G401.6 (cell line): Measurements from ENCODE around the gene TLCD3A.
A peak's percentile ranks its signal among the peaks of the same experiment; 100 is the strongest.
"Not testable (repeated sequence)": the region's sequence is repeated elsewhere in the genome, so short reads cannot be mapped to it uniquely, and the experiment has no call there.

Experiments used
- FAIRE-seq: peaks from 2 replicates; lab custom pipeline; 2012; peaks lifted over from hg19 to GRCh38; lab: Jason Lieb, UNC

TLCD3A gene

GRCh38 chr17:750431-751037, 18.1 kb downstream of the TLCD3A start:
- no peak for FAIRE-seq

DNA sequence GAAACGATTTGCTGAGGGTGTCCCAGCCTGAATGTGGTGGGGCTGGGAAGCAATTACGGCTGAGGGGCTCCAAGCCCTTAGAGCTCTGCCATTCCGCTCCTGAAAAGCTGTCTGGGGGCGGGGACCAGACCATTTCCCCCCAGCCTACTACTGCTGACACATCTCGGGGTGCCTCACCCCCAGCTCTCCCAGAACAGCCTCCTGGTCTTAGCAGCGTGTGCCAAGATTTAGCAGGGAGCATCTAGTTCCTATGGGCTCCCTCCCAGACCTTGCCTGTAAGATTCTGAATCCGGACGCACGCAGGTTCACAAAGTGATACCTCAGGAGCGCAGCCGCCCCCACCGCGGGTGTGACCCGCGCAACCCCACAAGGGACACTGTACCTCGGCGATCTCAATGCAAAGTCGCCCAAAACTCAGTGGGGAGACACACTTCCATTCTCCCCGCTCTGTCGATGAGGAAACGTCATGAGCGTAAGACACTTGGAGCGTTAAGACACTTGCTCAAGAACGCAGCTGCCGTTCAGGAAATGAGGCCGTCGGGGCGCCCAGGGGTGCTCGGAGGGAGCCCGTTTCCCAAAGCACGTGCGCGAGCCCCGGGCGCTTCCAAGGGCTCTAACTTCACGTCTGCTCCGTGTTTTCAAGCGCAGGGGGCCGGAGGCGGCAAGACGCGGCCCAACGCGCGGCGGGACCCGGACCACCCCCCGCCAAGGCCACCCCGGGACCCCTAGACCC, 19.0 kb downstream of the TLCD3A start:
- FAIRE-seq: no peak

DNA sequence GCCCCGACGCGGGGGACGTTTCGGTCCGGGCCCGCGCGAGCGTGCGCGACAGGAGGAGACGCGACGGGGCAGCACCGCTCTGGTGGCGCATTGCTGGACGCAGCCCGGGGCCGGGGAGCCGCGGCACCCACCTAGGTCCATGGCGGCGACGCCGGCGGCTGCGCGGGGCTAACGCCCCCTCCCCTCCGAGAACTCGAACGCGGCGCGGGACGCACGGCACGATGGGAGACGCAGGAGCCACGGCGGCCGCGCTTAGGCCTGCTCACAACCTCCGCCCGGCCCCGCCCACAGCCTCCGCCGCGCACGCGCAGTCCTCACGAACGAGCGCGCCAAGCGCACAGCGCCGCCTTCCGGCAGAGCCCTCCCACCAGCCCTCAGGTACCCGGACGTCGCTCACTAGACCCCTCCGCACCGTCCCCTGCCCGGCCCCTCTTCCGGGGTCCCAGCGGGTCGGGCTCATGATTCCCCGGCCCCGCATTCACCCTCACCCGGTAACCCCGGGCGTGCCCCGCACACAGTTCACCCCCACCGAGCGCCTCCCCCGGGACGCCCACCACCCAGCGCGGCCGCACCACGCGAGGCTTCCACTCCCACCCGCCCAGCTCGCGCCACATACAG, 19.7 kb downstream of the TLCD3A start, which contains the start of gene GEMIN4:
Gene GEMIN4, minus strand, starts transcription at position 263 of the 618 bp plus-strand sequence. Its CDS starts 122 bp downstream, at position 141.
- FAIRE-seq: no peak

DNA sequence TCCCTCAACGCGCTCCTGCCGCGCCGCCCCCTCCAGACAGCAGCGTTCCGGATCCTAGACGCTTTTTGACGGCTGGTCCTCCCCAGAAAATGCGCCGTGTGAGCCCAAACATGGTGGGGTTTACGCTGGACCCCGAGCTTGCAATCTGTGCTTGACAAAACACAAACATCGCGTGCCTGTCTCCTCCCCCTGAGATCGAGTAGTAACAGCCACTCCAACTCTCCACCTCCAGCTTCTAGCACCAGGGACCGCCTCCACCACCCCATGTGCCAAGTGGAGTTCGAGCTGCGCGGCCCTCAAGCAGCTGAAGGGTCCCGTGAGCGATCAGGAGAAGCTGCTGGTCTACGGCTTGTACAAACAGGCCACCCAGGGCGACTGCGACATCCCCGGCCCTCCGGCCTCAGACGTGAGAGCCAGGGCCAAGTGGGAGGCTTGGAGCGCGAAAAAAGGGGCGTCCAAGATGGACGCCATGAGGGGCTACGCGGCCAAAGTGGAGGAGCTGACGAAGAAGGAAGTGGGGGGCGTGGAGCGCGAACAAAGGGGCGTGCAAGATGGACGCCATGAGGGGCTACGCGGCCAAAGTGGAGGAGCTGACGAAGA, 20.3 kb downstream of the TLCD3A start:
- FAIRE-seq: no peak

DNA sequence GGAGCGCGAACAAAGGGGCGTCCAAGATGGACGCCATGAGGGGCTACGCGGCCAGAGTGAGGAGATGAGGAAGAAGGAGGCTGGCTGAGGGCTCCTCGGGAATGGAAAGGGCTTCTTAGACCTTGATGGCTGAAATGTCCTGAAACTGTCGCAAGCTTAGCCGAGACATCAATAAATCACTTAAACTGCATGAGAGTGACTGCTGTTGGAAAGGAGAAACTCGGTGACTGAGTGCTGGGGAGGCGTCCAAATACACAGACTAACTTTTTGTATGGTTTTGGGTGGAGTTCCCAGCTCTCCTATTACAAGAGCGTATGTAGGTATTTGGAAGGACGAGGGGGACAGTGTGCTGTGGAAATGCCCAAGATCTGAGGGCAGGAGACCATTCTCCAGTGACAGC, 21.0 kb downstream of the TLCD3A start:
- FAIRE-seq: no peak

DNA sequence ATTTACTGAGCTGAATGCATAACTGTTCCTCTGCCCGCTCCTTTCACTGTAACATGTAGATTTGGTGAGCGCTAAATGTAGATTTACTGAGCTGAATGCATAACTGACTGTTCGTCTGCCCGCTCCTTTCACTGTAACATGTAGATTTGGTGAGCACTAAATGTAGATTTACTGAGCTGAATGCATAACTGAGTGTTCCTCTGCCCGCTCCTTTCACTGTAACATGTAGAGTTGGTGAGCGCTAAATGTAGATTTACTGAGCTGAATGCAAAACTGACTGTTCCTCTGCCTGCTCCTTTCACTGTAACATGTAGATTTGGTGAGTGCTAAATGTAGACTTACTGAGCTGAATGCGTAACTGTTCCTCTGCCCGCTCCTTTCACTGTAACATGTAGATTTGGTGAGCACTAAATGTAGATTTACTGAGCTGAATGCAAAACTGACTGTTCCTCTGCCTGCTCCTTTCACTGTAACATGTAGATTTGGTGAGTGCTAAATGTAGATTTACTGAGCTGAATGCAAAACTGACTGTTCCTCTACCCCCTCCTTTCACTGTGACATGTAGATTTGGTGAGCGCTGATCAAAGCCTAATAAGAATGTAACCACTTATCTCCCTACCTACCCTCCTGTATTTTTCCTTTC, 23.0 kb downstream of the TLCD3A start:
- FAIRE-seq: not testable (repeated sequence)

GRCh38 chr17:756010-756567, 23.7 kb downstream of the TLCD3A start:
- not testable (repeated sequence) for FAIRE-seq

DNA sequence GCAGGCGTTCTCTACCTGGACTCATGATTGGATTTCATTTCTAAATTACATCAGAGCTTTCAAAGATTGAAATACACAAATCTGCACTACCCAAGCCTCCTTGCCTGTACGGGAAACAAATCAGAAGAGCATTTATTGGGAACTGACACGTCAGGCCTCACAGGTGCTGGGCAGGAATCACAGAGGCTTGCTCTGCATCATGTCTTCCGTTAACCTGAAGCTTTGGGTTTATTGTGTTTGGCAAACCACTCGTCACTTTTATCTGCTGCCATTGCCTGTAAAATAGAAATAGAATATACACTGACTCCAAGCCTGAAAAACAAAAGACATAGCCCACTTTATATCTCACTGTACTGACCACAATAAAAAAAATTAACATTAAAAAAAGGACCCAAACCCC, 27.6 kb downstream of the TLCD3A start:
- no peak for FAIRE-seq

- no peak for FAIRE-seq
These were observed 28.0 kb downstream of the TLCD3A start for GRCh38 chr17:760371-760770.

DNA sequence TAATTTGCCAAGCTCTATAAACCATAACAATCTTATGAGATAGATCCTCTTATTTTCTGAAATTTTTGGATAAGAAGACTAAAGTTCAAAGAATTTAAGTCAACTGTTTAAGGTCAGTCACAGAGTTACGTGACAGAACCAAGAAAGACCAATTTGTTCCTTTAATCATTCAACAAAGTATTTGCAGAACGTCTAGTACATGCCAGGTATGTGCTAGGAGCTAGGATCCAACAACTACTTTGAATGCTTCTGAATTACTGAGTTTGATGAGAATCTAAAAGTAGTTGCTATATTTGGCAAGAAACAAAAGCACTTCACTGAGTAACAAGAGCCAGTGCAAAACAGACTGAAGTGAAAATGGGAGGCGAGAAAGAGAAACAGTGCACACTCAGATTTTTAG, 34.7 kb downstream of the TLCD3A start:
- FAIRE-seq: no peak

GRCh38 chr17:773016-773415, 40.6 kb downstream of the TLCD3A start:
- no peak for FAIRE-seq

DNA sequence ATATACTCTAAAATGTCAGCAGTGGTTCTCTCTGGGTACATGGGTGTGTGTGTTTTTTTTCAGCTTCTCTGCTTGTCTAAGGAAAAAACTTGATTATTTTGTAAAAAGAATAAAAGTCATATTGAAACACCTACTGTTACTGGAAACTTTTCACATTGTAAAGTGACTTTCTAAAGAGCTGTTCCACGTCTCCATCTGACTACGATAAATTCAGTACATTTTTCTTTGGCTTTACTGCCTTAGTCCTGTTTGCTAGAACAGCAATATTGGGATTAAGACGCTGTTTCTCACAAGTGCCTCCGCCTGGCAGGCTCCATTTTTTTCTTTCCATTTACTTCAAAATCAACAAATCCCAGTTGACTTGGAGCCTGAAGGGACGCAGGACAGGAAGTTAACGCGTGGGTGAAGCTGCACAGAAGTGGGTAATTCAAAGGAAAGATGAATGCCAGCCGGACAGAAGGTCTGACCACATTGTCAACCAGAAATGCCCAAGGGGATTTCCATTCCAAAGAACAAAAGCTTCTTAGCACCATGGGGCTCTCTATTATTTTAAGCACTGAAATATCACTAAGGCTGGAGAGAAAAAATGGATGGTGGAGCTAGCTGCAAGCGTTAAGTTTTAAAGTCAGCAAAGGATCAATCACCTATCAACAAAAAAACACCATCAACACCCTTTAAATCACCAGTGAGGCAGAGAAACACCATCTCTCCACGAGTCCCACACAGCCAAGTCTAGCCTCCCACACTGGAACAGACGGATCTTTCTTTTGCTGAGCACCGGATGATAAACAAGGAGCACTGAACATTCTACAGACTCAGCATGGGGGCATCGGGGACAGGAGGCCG, 41.3 kb downstream of the TLCD3A start:
- FAIRE-seq: no peak

DNA sequence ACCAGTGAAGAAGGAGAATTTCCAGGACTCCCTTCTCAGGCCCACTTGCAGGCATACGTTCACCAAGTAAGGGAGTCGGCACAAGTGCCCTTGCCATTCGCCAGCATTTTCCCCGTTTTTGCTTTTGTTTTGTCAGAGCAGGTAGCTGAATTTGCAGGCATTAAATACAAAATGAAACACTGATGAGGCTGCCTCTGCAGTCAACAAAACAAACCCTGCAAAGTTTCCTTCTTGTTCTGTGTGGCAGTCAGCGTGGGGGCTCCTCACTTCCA, 41.9 kb downstream of the TLCD3A start:
- FAIRE-seq: no peak

DNA sequence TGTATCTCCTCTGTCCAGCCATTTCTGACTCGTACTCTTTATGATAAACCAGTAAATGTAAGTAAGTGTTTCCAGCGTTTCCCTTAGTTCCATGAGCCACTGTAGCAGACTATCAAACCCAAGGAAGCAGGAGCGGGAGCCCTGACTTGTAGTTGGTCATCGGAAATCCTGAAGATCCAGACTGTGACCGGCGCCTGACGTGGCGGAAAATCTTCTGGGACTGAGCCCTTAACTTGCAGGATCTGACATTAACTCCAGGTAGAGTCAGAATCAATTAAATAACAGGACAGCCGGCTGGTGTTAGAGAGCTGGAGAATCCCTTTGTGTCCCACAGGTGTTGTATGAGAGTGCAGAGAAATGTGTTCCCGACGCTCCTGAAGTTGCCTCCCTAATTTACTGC, 45.7 kb downstream of the TLCD3A start:
- no peak for FAIRE-seq

- peak; percentile 31 for FAIRE-seq
These were observed 49.7 kb downstream of the TLCD3A start, which contains the start of the genes GLOD4 and MRM3 for GRCh38 chr17:781805-782731. Gene GLOD4, minus strand, starts transcription at chr17:782280. Its CDS starts 25 bp downstream, at chr17:782255. Gene MRM3, plus strand, starts transcription at chr17:782353. Its CDS starts 26 bp downstream, at chr17:782379.

- no peak for FAIRE-seq
These were observed 51.7 kb downstream of the TLCD3A start for GRCh38 chr17:784143-784542.

- FAIRE-seq: not testable (repeated sequence)
These were observed 53.5 kb downstream of the TLCD3A start for GRCh38 chr17:785901-786300.

GRCh38 chr17:787641-788221, 55.3 kb downstream of the TLCD3A start:
- no peak for FAIRE-seq

DNA sequence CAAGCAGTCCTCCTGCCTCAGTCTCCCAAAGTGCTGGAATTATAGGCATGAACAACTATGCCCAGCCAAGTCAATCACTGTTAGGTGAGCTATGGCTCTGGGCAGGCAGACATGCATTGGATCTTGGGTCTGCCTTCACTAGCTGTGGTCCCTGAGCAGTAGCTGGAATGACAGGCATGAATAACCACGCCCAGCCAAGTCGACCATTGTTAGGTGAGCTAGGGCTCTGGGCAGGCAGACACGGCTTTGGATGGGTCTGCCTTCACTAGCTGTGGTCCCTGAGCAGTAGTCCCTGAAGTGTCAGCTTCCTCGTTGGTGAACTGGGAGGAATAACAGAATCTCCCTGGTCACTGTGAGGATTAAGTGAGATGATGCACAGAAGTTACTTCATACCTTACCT, 56.2 kb downstream of the TLCD3A start:
- FAIRE-seq: no peak
